ENCODE data around the gene ELMO3. TPM values are rescaled to one million over a fixed set of nuclear protein-coding genes. Genes with fewer than 3 reads are reported as not detected.

The ELMO3 gene
- total RNA-seq, 1 donor from 2014 or later, result 26.3 TPM

DNA sequence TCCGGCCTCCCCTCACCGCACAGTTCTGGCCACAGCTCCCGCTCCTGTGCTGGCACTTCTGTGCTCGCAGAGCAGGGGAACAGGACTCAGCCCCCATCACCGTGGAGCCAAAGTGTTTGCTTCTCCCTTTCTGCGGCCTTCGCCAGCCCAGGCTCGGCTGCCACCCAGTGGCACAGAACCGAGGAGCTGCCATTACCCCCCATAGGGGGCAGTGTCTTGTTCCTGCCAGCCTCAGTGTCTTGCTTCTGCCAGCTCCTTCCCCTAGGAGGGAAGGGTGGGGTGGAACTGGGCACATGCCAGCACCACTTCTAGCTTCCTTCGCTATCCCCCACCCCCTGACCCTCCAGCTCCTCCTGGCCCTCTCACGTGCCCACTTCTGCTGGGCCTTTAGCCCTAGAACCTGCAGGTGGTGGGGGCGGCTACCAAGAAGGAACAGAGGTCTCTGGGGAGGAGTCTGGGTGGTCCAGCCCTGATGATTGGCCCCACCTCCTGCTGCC is 645 bp upstream of the ELMO3 start:
- peak; percentile 63 for ATAC-seq

DNA sequence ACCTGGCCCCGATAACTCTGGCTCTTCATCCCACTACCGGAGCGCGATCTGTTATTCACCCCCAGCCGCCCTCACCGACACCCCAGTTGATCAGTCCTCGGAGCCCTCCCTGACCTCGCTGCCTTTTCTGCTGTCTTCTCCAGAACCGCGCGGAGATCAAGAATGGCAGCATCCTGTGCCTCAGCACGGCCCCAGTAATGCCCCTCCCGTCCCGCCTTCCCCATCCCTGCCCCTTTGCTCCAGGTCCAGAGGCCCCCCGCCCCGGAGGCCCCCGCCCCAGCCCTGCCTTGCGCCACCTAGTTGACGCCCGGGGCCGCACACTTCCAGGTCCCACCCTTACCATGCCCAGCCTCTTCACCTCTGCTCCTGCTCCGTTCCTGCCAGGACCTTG is 872 bp downstream of the ELMO3 start:
- ATAC-seq, result no peak

DNA sequence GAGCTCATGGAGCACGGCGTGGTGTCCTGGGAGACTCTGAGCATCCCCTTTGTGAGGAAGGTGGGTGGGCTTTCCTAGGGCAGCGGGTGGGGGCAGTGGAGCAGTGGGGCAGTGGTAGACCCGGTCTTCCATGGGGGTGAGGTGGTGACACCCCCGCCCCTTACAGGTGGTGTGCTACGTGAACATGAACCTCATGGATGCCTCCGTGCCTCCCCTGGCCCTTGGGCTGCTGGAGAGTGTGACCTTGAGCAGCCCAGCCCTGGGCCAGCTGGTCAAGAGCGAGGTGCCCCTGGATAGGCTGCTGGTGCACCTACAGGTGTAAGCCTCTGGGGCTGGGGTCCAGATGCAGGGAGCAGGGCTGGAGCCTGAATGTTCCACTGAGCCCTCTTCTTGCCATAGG is 1.6 kb downstream of the ELMO3 start:
- no peak for ATAC-seq

DNA sequence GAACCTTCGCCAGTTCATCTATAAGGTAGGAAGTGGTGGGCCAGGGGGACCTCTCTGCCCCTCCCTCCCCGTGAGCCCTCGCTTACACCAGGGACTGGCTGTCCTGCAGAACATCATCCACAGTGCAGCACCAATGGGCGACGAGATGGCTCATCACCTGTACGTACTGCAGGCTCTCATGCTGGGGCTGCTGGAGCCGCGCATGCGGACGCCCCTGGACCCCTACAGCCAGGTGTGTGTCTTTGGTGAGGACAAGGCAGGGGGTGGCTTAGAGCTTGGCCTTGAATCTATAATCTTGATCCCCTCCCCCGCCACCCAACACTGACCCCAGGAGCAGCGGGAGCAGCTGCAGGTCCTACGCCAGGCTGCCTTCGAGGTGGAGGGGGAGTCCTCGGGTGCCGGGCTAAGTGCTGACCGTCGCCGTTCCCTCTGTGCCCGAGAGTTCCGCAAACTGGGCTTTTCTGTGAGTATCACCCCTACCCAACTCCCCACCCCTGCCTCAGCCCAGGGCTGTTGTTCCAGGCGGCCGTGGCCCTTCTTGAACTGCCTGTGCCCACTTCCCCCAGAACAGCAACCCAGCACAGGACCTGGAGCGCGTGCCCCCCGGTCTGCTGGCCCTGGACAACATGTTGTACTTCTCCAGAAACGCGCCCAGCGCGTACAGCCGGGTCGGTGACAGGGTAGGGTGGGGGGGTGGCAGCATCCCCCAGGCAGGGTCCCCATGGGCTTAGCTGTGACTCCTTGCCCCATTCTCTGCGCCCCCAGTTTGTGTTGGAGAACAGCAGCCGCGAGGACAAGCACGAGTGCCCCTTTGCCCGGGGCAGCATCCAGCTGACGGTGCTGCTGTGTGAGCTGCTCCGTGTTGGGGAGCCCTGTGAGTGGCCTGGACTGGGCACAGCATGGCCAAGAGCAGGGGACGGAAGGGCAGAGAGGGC is 2.7 kb downstream of the ELMO3 start:
- ATAC-seq, result no peak

DNA sequence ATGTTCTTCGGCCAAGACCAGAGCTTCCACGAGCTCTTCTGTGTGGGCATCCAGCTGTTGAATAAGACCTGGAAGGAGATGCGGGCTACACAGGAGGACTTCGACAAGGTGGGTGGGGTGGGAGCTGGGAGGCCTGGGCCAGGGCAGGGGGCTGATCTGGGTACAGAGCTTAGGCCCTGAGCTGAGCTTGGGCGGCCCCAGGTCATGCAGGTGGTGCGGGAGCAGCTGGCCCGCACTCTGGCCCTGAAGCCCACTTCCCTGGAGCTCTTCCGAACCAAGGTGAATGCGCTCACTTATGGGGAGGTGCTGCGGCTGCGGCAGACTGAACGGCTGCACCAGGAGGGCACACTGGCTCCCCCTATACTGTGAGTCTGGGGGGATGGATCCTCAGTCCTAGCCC is 3.5 kb downstream of the ELMO3 start:
- no peak for ATAC-seq

DNA sequence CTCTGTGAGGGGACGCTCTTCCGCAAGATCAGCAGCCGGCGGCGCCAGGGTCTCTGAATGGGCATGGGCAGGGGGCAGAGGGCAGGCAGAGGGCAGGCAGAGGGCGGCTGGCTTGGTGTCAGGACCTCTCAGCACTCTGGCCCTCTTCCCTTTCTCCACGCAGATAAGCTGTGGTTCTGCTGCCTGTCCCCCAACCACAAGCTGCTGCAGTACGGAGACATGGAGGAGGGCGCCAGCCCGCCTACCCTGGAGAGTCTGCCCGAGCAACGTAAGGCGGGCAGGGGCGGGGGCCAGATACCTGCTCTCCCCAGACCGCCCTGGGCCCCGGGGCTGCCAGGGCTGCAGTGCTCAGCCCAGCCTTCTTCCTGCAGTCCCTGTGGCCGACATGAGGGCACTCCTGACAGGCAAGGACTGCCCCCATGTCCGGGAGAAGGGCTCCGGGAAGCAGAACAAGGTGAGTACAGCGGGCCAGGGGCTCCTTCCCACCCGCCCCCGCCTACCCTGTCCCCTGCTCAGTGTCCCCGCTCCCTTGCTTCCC is 4.1 kb downstream of the ELMO3 start:
- no peak for ATAC-seq

DNA sequence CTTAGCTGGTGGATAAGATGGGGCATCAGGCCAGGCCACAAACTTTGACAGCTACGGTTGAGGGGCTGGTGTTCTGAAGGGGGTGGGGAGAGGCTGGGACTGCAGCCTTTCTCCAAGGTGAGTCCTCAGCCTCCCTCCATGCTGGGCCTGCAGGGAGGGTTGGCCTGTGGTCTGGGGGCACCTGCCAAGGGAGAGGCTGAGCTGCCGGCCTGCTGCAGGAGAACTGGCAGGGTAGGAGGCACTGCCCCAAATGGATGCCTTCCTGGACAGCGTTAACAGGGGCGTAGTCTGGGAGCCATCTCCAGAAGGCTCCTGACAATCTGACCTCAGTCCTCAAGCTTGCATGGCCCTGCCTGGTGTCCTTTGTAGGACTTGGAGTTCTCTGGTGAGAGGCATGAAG is 5.1 kb downstream of the ELMO3 start:
- ATAC-seq, result no peak

DNA sequence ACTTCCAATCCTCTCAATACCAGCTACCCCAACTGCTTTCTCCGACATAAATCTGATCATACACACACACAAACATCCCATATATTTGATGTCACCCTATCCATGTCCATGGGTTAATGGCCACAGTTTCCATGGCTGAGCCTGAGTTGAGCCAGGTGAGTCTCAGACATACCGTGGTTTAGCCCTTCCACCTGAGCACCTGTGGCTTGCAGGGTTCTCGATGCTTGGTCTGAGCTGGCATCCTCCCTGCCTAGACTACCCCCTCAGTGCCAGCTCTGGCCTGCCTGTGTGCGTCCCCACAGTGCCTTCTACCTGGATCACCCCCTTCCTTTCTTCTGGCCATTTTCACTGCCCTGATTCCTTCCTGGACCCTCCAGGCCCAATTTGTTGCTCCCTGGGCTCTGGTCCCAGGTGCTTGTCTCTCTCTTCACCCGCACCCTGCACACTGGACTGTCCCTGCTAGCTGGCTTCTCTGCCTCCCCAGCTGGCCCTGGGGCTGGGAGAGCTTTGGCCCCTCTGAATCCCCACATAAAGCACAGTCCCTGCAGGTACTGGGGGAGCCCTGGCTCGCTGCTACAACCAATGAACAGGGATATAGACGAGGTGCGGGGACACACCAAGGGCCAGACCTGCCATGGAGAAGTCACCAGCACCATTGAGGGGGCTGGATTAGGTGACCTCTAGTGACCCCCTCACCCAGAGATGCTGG is 7.4 kb downstream of the ELMO3 start:
- ATAC-seq, result no peak

DNA sequence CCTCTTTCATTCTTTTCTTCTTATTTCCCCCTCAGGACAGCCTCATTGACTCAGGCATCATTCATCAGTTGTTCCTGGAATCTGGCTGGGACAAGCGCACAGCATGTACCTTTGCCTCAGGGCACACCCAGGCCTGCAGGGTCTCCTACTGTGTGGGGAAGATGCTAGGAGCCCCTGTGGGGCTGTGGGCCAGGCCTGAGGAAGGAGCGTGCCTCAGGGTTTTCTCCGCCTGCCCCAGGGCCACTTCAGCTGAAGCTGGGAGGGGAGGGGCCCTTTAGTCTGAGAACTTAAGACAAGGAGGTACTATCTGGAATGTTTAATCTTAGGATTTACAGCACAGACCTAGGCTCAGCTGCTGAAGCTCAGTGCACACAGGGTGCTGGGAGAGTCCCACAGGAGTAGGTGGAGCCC is 7.9 kb downstream of the ELMO3 start:
- ATAC-seq, result peak; percentile 29

DNA sequence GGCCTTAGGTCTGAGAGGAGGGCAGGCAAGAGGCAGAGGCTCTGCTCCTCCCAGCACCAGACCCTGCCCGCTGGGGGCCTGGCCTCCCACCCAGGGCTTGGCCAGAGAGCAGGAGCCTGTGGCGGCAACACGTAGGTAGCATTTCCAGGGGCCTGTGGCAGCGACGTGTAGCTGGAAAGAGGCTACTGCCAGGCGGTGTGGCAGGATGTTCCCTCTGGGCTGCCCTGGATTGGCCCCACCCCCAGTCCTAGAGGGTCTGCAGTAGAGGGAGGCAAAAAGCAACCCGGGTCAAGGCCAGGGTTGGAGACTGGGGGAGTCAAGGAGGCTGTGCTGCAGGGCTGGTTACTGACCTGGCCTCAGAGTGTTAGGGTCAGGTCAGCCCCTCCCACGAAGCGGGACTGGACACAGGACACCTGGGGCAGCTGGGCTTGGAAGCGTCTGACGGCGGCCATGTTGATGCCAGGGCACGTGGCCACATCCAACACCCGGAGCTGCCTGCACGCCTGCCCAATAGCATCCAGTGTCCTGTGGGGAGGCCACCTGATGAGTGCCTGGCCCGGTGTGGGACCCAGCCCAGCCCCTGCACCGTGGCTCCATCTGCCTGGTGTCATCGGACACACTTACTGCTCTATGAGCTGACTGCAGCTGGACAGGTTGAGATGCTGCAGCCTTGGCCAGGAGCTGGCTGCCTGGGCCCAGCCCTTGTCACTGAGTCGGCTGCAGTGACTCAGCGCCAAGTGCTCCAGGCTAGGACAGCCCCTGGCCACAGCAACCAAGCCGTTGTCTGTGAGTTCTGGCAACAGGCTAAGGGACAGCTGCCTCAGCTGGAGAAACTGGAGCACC is 8.5 kb downstream of the ELMO3 start:
- ATAC-seq, result peak; percentile 57

DNA sequence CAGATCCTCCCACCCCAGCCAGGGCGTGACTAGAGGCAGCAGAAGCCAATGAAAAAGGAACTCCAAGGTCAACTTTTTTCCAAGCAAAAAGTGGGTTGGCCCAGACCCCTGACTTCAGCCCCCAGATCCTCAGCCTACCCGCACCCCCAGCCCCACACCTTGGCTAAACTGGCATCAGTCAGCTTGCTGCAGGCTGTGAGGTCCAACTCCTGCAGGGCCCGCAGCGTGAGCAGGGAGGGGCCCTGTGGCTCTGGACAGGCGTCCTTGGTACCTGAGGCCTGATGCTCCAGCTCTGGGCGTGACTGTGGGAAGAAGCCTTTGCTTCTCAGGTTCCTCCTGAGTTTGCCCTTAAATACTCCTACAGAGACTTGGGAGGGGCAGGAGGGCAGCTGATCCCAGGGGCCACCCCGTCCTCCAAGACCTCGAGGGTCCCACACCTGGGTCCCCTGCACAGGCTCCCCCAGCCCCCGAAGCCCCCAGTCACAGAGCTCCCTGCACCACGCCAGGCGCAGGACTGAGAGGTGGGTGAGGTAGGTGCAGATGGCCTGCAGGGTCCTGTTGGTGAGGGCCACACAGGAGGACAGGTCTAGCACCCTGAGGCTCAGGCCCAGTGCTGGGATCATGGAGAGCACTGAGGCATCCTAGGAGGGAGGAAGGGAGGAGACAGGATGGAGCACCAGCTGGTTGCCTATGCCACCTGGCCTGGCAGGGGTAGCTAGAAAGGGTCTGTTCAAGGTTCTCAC is 9.4 kb downstream of the ELMO3 start:
- no peak for ATAC-seq

DNA sequence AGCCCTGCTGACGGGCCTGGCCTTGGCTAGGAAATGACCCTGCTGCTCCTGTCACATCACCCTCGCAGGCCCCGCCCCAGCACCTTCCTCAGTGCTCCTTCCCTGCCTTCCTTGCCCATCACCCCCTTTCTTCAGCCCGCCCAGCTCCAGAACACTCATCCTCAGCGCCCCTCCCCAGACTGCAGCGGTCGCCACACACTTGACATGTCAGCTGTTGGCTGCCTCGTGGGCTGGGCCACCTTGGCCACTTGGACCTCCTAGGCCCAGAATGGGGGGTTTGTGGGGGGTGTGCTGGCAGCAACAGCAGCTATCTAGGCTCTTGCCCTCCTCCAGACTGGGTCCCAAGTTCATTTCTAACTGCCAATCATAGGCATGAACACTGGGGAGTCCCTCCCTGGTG is 10.6 kb downstream of the ELMO3 start:
- ATAC-seq, result no peak

DNA sequence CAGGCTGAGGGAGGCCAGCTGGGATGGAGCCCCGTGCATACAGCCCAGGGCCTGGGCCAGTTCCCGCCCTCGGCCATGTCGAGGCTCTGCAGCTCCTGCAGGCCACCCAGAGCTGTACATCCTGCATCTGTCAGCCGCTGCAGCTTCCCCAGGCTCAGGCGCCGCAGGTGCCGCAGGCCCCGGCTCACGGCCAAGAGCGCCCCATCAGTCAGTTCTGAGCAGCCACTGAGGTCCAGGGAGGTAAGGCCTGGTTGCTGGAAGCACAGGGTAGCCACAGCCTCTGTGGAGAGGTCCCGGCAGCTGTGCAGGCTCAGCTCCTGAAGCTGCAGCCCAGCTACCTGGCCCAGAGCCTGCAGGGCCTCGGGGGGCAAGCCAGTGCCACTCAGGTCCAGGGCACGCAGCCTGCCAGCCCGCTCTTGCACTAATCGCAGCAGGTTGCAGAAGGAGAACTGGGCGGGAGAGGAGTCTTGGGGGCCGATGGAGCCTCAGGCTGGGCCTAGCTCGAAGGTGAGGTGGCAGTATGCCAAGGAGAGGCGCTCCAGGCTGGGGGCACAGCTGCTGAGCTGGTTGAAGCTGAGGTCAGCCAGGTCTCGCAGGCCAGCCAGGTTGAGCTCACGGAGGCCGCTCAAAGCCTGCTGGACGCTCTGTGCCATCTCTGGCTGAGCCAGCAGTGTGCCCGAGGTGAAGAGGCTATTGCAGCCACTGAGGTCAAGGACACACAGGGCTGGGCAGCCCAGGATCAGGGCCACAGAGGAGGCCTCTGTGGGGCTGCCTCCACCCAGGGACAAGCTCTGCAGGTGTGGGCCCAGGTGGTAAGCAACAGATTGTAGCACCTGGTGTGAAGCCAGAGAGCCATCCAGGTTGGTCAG is 11.4 kb downstream of the ELMO3 start:
- no peak for ATAC-seq

DNA sequence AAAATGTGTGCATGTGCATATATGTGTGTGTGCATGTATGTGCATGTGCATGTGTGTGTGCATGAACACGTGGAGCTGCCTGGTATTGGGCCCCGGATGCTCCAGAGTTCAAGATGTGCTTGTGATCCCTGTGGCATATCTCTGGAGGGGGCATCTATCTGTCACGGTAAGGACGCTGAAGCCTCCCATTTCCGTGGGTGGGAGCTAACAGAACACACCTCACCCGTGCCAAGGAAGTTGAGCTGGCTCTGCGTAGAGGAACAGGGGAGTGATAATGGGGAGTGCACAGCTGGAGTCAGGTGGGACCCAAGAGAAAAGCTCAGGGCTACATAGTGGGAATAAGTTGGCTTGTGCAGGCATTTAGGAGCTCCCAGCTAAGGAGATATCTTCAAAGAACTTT is 12.7 kb downstream of the ELMO3 start:
- no peak for ATAC-seq

DNA sequence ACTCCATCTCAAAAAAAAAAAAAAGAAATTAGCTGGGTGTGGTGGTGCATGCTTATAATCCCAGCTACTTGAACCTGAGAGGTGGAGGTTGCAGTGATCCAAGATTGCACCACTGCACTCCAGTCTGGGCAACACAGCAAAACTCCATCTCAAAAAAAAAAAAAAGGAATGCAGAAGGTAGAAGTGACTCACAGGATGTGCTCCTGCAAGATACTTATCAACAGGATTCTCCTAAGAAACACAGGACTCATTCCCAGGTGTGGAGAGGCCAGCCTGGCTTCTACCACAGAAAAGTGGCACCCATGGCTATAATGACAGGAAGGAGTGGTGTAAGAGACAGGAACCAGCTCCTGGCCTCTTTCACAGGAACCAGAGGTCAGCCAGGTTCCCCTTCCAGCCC is 13.8 kb downstream of the ELMO3 start:
- peak; percentile 28 for ATAC-seq

DNA sequence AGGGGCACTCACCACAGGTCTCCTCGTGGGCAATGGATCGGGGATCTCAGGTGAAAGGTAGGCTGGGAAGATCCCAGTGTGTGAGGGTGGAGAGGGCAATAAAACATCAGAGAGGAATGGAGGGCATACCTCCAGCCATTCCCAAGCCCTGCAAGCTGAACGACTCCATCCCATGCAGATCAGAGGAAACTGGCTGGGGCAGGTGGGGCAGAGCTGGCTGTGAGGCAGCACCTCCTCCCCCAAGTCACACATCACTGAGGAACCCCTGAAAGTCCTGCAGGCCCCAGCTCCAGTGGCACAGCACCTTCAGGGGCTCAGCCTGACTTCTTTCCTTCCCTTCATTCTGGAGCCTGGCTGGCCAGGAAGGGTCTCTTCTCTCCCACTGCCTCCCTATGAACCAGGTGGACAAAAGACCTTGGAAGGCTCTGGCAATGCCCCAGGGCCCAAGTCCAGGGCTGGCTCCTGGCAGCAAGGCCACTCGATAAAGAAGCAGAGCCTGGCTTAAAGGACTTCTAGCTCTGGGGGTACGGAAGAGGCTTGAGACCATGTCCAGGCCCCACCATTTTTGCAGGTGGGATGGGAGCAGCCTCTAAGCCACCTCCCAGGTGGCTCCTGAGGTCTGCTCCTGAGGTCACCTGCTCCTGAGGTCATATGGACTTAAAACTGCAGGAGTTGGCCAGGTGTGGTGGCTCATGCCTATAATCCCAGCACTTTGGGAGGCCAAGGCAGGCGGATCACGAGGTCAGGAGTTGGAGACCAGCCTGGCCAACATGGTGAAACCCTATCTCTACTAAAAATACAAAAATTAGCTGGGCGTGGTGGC is 14.5 kb downstream of the ELMO3 start:
- no peak for ATAC-seq

DNA sequence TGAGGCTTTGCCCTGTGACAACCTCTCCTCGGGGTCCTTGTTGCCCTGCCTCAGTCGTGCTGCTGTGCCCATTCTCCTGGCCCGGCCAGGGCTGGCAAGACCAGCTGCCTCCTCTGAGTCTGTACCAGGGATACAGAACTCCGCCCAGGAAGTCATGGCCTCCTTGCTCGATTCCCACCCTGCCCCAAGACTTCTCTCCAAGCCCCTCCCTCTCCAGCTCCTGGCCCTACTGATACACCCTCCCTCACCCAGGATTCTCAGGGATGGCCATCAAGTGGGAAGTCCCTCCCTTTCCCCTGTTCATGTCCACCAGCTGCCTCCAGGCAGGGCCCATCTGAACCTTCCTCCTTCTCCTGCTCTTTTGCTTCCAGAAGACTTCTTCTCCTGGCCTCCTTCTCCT is 16.8 kb downstream of the ELMO3 start:
- no peak for ATAC-seq

DNA sequence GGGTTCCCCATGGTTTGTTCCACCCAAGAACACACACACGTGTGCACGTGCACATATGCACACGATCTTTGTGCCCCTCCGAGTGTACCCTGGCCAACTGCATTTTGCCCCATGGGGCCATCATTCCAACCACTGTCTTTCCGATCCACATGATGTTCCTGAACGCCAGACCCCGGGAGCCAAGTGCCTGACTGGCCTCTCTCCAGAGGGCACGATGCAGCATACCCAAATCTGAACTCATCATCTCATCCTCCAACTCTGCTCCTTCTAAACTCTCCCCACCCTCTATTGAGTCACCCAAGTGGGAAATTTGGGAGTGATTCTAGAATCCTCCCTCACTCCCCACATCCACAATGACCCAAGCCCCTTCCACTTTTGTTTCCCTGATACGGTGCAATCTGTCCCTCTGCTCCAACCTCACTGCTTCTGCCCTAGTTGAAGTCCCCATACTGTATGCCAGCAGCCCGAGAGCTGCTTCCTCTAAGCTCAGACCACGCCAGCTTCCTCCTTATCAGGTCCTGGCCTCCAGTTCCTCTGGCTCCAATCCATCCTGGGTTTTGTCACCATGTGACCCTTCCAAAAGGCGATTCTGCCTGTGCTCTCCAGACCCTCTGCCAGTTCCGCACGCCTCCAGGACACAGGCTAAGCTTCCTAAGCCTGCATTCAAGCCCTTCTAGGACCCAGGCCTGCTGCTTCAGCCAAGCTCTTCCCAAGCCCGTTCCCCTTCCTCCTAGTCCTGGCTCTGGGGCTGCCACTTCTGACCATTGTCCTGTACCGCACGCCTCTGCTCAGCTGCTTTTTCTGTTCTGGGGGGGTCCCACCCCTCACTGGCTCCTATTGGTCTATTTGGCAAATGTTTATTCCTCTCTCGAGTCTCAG is 17.9 kb downstream of the ELMO3 start:
- ATAC-seq, result no peak

DNA sequence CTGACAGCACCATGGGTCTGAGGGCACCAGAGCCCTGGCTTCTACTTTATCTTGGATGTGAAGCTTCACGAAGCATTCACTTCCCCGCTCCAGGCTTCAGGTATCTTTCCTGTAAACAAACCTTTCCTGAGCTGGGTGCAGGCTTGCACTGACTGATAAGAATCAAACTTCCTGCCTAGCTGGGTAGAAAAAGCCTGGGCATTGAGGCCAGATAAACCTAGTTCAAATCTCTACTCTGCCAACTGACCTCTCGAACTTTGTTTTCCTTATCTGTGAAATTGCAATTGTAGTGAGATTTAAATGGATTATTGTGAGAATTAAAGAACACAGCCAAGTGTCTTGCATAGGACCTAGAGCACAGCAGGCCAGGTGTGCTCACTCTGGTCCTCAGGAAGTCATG is 25.1 kb downstream of the ELMO3 start:
- ATAC-seq, result no peak

Data from esophagus mucosa (tissue), 1 donor.